IMR-90 (cell line): ENCODE measurements around the gene RNF114. TPM values are rescaled to one million over a fixed set of nuclear protein-coding genes. Genes with fewer than 3 reads are reported as not detected.
A peak's percentile ranks its signal among the peaks of the same experiment; 100 is the strongest.

ENCODE experiments used
- ATAC-seq: fragments of 200-7000 bp; cut with Tn5 transposase; 2 replicates; pipeline ENCODE4 v1.9.1; 2020; ENCODE audit warnings: low read depth, mild to moderate bottlenecking, moderate library complexity
- Bru-seq: library from RNA; stranded (reverse); fragments of 400-500 nt; gene quantifications from one replicate; lab custom pipeline; 2021; lab: Mats Ljungman, UMichigan
- BruChase-seq, 2 experiments: library from RNA; stranded (reverse); fragments of 400-500 nt; gene quantifications; one replicate each; lab custom pipeline; 2021; lab: Mats Ljungman, UMichigan
- BruUV-seq: library from RNA; stranded (reverse); fragments of 400-500 nt; replicated peaks from 2 replicates; lab custom pipeline; 2021; lab: Mats Ljungman, UMichigan
- CTCF ChIA-PET: fragments of 300-600 bp; formaldehyde crosslinking; extraction: SDS; loops from one replicate; lab custom pipeline; 2021; ENCODE audit warnings: antibody characterized with exemption; lab: Yijun Ruan, JAX
- POLR2A ChIA-PET: fragments of 300-600 bp; sonication (Branson Sonifier 250); formaldehyde crosslinking; loops from one replicate; lab custom pipeline; 2022; ENCODE audit warnings: antibody characterized with exemption; ENCODE audit not compliant: unreplicated experiment; lab: Charles Lee
- DNase-seq: peaks from one replicate; pipeline ENCODE4 v3.0.0; 2013
- H2AFZ ChIP-seq: replicated peaks from 2 replicates; pipeline ENCODE3; 2013; ENCODE audit warnings: low read length, mild to moderate bottlenecking; ENCODE audit not compliant: poor library complexity
- H2AK5ac ChIP-seq: 2 replicates; pipeline ENCODE4 v1.6.1; 2013; ENCODE audit warnings: low read depth, low read length, inconsistent platforms
- H2AK9ac ChIP-seq: replicated peaks from 2 replicates; pipeline ENCODE3; 2013; ENCODE audit warnings: mild to moderate bottlenecking, low read depth, low read length, moderate library complexity; ENCODE audit not compliant: poor library complexity
- H2BK120ac ChIP-seq: 2 replicates; pipeline ENCODE4 v1.6.1; 2013; ENCODE audit warnings: low read depth, low read length, inconsistent platforms
- H2BK15ac ChIP-seq: 3 replicates; pipeline ENCODE4 v1.6.1; 2013; ENCODE audit warnings: low read depth, low read length, inconsistent platforms
- H2BK20ac ChIP-seq: 2 replicates; pipeline ENCODE4 v1.6.1; 2013; ENCODE audit warnings: low read depth, mild to moderate bottlenecking, inconsistent platforms, low read length, moderate library complexity
- H2BK5ac ChIP-seq: 2 replicates; pipeline ENCODE4 v1.6.1; 2013; ENCODE audit warnings: mild to moderate bottlenecking, low read depth, low read length, inconsistent platforms; ENCODE audit not compliant: poor library complexity, severe bottlenecking
- H3K14ac ChIP-seq: replicated peaks from 2 replicates; pipeline ENCODE4 v1.6.1; 2013; ENCODE audit warnings: low read depth, low read length, inconsistent platforms
- H3K18ac ChIP-seq: 2 replicates; pipeline ENCODE4 v1.6.1; 2013; ENCODE audit warnings: low read depth, low read length, control low read depth
- H3K23ac ChIP-seq: 2 replicates; pipeline ENCODE4 v1.6.1; 2013; ENCODE audit warnings: low read depth, low read length, inconsistent platforms
- H3K27ac ChIP-seq: 2 replicates; pipeline ENCODE4 v1.5.1; 2013; ENCODE audit warnings: mild to moderate bottlenecking, control low read depth, low read length; ENCODE audit not compliant: insufficient read depth
- H3K27me3 ChIP-seq: 2 replicates; pipeline ENCODE4 v1.6.1; 2013; ENCODE audit warnings: low read length; ENCODE audit not compliant: control insufficient read depth, insufficient read depth
- H3K36me3 ChIP-seq: 2 replicates; pipeline ENCODE4 v1.6.1; 2013; ENCODE audit warnings: low read length, mixed read lengths; ENCODE audit not compliant: control insufficient read depth, insufficient read depth
- H3K4ac ChIP-seq: 2 replicates; pipeline ENCODE4 v1.6.1; 2013; ENCODE audit warnings: low read depth, low read length, inconsistent platforms
- H3K4me1 ChIP-seq: 2 replicates; pipeline ENCODE4 v1.6.1; 2013; ENCODE audit warnings: low read length, mixed read lengths; ENCODE audit not compliant: control insufficient read depth, insufficient read depth
- H3K4me2 ChIP-seq: 2 replicates; pipeline ENCODE4 v1.6.1; 2013; ENCODE audit warnings: low read depth, mild to moderate bottlenecking, control low read depth, low read length, moderate library complexity
- H3K4me3 ChIP-seq: 2 replicates; pipeline ENCODE4 v1.5.1; 2013; ENCODE audit warnings: low read depth, mild to moderate bottlenecking, control low read depth, low read length, moderate library complexity; ENCODE audit not compliant: insufficient read depth
- H3K56ac ChIP-seq: 2 replicates; pipeline ENCODE4 v1.6.1; 2013; ENCODE audit warnings: low read length, inconsistent platforms; ENCODE audit not compliant: insufficient read depth; ENCODE audit errors: extremely low read depth
- H3K79me1 ChIP-seq, 2 experiments: 2 replicates each; pipeline ENCODE4 v1.6.1; 2013; ENCODE audit warnings: low read length in 2 of 2, inconsistent platforms in 1 of 2, low read depth in 1 of 2
- H3K9ac ChIP-seq: 2 replicates; pipeline ENCODE4 v1.6.1; 2013; ENCODE audit warnings: low read depth, low read length, control low read depth
- H3K9me1 ChIP-seq: 2 replicates; pipeline ENCODE4 v1.6.1; 2013; ENCODE audit warnings: low read length, inconsistent platforms; ENCODE audit not compliant: insufficient read depth
- H3K9me3 ChIP-seq: 2 replicates; pipeline ENCODE4 v1.6.1; 2013; ENCODE audit warnings: low read length; ENCODE audit not compliant: control insufficient read depth, insufficient read depth
- H4K20me1 ChIP-seq: 2 replicates; pipeline ENCODE4 v1.6.1; 2013; ENCODE audit warnings: low read length, inconsistent platforms; ENCODE audit not compliant: insufficient read depth
- H4K5ac ChIP-seq: 2 replicates; pipeline ENCODE4 v1.6.1; 2013; ENCODE audit warnings: mild to moderate bottlenecking, low read depth, low read length, control low read depth
- H4K8ac ChIP-seq, 2 experiments: 2 replicates each; pipeline ENCODE4 v1.6.1; 2013; ENCODE audit warnings: low read depth in 2 of 2, low read length in 2 of 2, control low read depth in 1 of 2, inconsistent platforms in 1 of 2
- H4K91ac ChIP-seq: 2 replicates; pipeline ENCODE4 v1.6.1; 2013; ENCODE audit warnings: low read depth, low read length, inconsistent platforms; ENCODE audit not compliant: insufficient read depth
- BHLHE40 ChIP-seq: fragments of 150-350 bp; IDR thresholded peaks from 2 replicates; pipeline ENCODE4 v1.6.1; 2016; ENCODE audit warnings: mild to moderate bottlenecking, low read depth, low read length
- CEBPB ChIP-seq: IDR thresholded peaks from 2 replicates; pipeline ENCODE4 v1.6.1; 2012; ENCODE audit warnings: low read depth, low read length, improper control_type of control experiment
- CHD1 ChIP-seq: IDR thresholded peaks from 2 replicates; pipeline ENCODE4 v1.6.1; 2012; ENCODE audit warnings: low read depth, low read length, improper control_type of control experiment
- CTCF ChIP-seq: conservative IDR thresholded peaks from 2 replicates; pipeline ENCODE4 v1.5.1; 2012; ENCODE audit warnings: mild to moderate bottlenecking, low read depth, low read length, improper control_type of control experiment
- MXI1 ChIP-seq: IDR thresholded peaks from 2 replicates; pipeline ENCODE4 v1.6.1; 2012; ENCODE audit warnings: low read depth, mild to moderate bottlenecking, low read length, moderate library complexity, borderline replicate concordance
- NFE2L2 ChIP-seq: fragments of 150-350 bp; IDR thresholded peaks from 2 replicates; pipeline ENCODE4 v1.6.1; 2016; ENCODE audit warnings: low read depth, mild to moderate bottlenecking, low read length
- POLR2A ChIP-seq: IDR thresholded peaks from 2 replicates; pipeline ENCODE4 v1.6.1; 2012; ENCODE audit warnings: mild to moderate bottlenecking, low read depth, low read length
- USF2 ChIP-seq: fragments of 150-350 bp; IDR thresholded peaks from 2 replicates; pipeline ENCODE4 v1.6.1; 2017; ENCODE audit warnings: mild to moderate bottlenecking, antibody characterized with exemption, low read length, low read depth
- WGBS, 2 experiments: methylation state at CpG; one replicate each; pipeline versions ENCODE4 v1.1.5 to v1.1.7; 2013; ENCODE audit warnings: missing lambda C conversion rate in 2 of 2; ENCODE audit not compliant: insufficient read length in 1 of 2; ENCODE audit errors: extremely low coverage in 2 of 2; 5-methylcytosine and 5-hydroxymethylcytosine counted together
- dilution Hi-C: fragments of 300-500 bp; cut with HindIII; formaldehyde crosslinking; loops from one replicate; pipeline ENCODE4 v1.14.3; 2018; ENCODE audit warnings: low sequenced_read_pairs; ENCODE audit not compliant: unreplicated experiment
- in situ Hi-C: fragments of 300-500 bp; cut with MboI; formaldehyde crosslinking; loops from 3 replicates; pipeline ENCODE4 v1.14.3; 2019; ENCODE audit warnings: low sequenced_read_pairs, inconsistent platforms, mixed read lengths
- intact Hi-C: fragments of 100-400 bp; cut with micrococcal nuclease; formaldehyde crosslinking; loops from 2 replicates; pipeline ENCODE4 v1.10.0; 2022
- long read RNA-seq: library from polyadenylated mRNA; unstranded; transcript quantifications from one replicate; pipeline ENCODE4 v2.0.0, GENCODE V29; 2021; ENCODE audit not compliant: unreplicated experiment
- polyA plus RNA-seq, 3 experiments: library from polyadenylated mRNA; depleted of rRNA; stranded (reverse); fragments of >200 nt; gene quantifications; 2 replicates each; pipeline ENCODE4 v1.2.3, GENCODE V29; 2012; ENCODE audit warnings: low replicate concordance in 1 of 3
- total RNA-seq: library from RNA; depleted of rRNA; stranded (reverse); fragments of >200 nt; gene quantifications from 2 replicates; pipeline ENCODE4 v1.2.3, GENCODE V29; 2012; rRNA removed

RNF114 gene
- 44.6 and 49.7 TPM in 2 replicates for total RNA-seq
- polyA plus RNA-seq (2012; rRNA removed): 55.0 and 62.3 TPM in 2 replicates
- 122 and 166 TPM in 2 replicates for polyA plus RNA-seq (2012; cell fraction: cytosol; rRNA removed)
- 88.0 and 111 TPM in 2 replicates for polyA plus RNA-seq (2012; cell fraction: nucleus; rRNA removed; ENCODE audit: low replicate concordance)
- percentile 85 among the genes with signal in this experiment for Bru-seq, nascent RNA
- BruChase-seq, experiment 1, labeled RNA remaining after a 6-hour chase: percentile 90 among the genes with signal in this experiment
- BruChase-seq, experiment 2, labeled RNA remaining after a 2-hour chase: percentile 88 among the genes with signal in this experiment
- long read RNA-seq, transcript RNF114-204 (5 exons, 624 nt): minor isoform, 7 of 105 reads
- long read RNA-seq, transcript RNF114-201 (6 exons, 2,503 nt): major isoform, 71 of 105 reads
- long read RNA-seq, partial matches to known transcripts: 4 of 105 reads
- long read RNA-seq, other reads (novel, unspliced or antisense): 23 of 105 reads

GRCh38 chr20:49936153-49937026 lies at the start of gene RNF114:
RNF114 (plus strand) TSS chr20:49936397; CDS start chr20:49936413, 16 bp downstream.
- Histone ChIP-seq H3K4me3 (peak within 1 kb of the TSS; percentile 93), H2BK120ac (peak within 1 kb of the TSS; percentile 93), H2AFZ (peak within 1 kb of the TSS; percentile 91), H3K4ac (peak within 1 kb of the TSS; percentile 91), H3K14ac (peak within 1 kb of the TSS; percentile 87), H2BK5ac (peak within 1 kb of the TSS; percentile 82), H4K5ac (peak within 1 kb of the TSS; percentile 90), H3K18ac (peak within 1 kb of the TSS; percentile 28), H4K91ac (peak within 1 kb of the TSS; percentile 64), H3K9me1 (peaks cover 20% of the 10 kb centered on the region), H2BK20ac (peak within 1 kb of the TSS; percentile 81), H3K23ac (peak within 1 kb of the TSS; percentile 88), H3K27me3 (no peaks in the 10 kb centered on the region), H4K20me1 (peaks cover 38% of the 10 kb centered on the region), H3K79me1 (peaks cover 0 to 48% of the 10 kb centered on the region in 2 experiments; a peak in 3 of 4 replicates), H3K4me1 (peaks cover 13% of the 10 kb centered on the region), H3K4me2 (peak within 1 kb of the TSS; percentile 93), H3K56ac (peak within 1 kb of the TSS; percentile 59), H3K9me3 (no peaks in the 10 kb centered on the region), H2AK5ac (peak within 1 kb of the TSS; percentile 84), H4K8ac (peak within 1 kb of the TSS; percentile 96 to 98), H3K27ac (peak within 1 kb of the TSS; percentile 87), H2BK15ac (peak within 1 kb of the TSS; percentile 90; the same call in 2 of the 3 replicates), H3K36me3 (peaks cover 5% of the 10 kb centered on the region), H3K9ac (peak within 1 kb of the TSS; percentile 68), H2AK9ac (peak within 1 kb of the TSS; percentile 89)
- WGBS, 2 experiments: 3% methylated on average over 24 of the region's 79 CpGs; no CpG with 5 or more reads in 1 of the 2 experiments
- BruUV-seq: no TSS peak
- DNase-seq (peak; percentile 86), ATAC-seq (peak; percentile 97)
- dilution Hi-C loops: no loop called here
- POLR2A ChIA-PET: no interaction called here
- CTCF ChIA-PET: interaction anchor here (1.2 kb wide), 1 partner anchor 135 kb away, joined by 3 read pairs; no protein-coding TSS in a partner anchor
- in situ Hi-C loops: no loop called here
- TF ChIP-seq CEBPB (peak; percentile 72), CHD1 (no peak), BHLHE40 (peak; percentile 58; the same call in 1 of the 2 replicates), NFE2L2 (no peak), MXI1 (peak; percentile 87), USF2 (peak; percentile 77), CTCF (0 out of 2 replicates have a peak, but pooled peaks have one; percentile 6), POLR2A (peak; percentile 86)
- intact Hi-C loops: no loop called here
